ENCODE data around the gene SMAD6. TPM values are rescaled to one million over a fixed set of nuclear protein-coding genes. Genes with fewer than 3 reads are reported as not detected.

Gene SMAD6
- total and polyA plus RNA-seq, 2 donors (not counting 1 experiment from before 2014, with no cell fraction given): 1.2 to 8.9 TPM

DNA sequence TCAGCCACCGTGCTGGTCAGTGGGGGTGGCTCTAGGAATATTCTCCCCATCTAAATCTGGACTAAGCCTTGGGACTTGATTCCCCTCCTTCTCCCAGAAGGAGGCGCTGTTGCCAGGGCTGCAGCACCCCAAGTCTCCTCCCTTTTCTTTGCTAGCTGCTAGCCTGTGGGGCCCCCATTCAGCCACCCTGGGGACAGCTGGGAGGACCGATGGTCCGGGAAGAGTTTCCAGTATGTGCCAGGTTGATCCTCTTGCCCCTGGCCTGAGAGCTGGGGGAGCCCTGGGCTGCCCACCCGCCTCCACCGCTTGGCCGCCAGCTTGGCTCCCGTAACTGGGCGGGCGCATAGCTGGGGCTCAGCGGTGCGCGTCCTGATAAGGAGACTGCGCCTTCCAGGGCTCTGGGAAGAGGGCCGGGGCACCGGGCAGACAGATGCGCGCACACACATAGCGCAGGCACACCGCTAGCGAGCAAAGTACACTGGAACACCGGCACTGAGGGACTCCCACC, 4.2 kb downstream of the SMAD6 start:
- Histone ChIP-seq H3K4me2 (ENCODE audit: extremely low read depth, insufficient read depth, low read length) (peak overlapping the region; percentile 69), H2AFZ (ENCODE audit: low read length) (no peak overlapping the region), H3K27me3 (ENCODE audit: control insufficient read depth, insufficient read depth, low read length) (no peaks in the 10 kb centered on the region), H3K9me3 (ENCODE audit: control insufficient read depth, insufficient read depth, low read depth, low read length) (no peaks in the 10 kb centered on the region), H3K27ac (ENCODE audit: insufficient read depth, low read length) (no peak overlapping the region), H3K79me2 (ENCODE audit: control insufficient read depth, insufficient read depth, low read length) (peaks cover 41% of the 10 kb centered on the region), H4K20me1 (ENCODE audit: control insufficient read depth, extremely low read depth, insufficient read depth, low read length) (no peaks in the 10 kb centered on the region), H3K36me3 (ENCODE audit: control insufficient read depth, insufficient read depth, low read length) (peaks cover 2% of the 10 kb centered on the region), H3K4me1 (ENCODE audit: control insufficient read depth, extremely low read depth, insufficient read depth, low read length) (peaks cover 15% of the 10 kb centered on the region), H3K4me3 (replicated peaks in 1 of 4; ENCODE audit: control extremely low read depth in 1 of 4, insufficient read depth in 1 of 4, low read depth in 3 of 4, low read length in 4 of 4) (peak overlapping the region in 1 of 4 experiments; percentile 65), H3K9ac (ENCODE audit: insufficient read depth, low read length) (no peak overlapping the region)
- peak; percentile 35 to 36 for DNase-seq (ENCODE audit: low read depth in 2 of 2)
- TF ChIP-seq, protein P1, sequence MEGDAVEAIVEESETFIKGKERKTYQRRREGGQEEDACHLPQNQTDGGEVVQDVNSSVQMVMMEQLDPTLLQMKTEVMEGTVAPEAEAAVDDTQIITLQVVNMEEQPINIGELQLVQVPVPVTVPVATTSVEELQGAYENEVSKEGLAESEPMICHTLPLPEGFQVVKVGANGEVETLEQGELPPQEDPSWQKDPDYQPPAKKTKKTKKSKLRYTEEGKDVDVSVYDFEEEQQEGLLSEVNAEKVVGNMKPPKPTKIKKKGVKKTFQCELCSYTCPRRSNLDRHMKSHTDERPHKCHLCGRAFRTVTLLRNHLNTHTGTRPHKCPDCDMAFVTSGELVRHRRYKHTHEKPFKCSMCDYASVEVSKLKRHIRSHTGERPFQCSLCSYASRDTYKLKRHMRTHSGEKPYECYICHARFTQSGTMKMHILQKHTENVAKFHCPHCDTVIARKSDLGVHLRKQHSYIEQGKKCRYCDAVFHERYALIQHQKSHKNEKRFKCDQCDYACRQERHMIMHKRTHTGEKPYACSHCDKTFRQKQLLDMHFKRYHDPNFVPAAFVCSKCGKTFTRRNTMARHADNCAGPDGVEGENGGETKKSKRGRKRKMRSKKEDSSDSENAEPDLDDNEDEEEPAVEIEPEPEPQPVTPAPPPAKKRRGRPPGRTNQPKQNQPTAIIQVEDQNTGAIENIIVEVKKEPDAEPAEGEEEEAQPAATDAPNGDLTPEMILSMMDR (conservative IDR thresholded peaks at IDR 0.05 in 1 of 2, IDR thresholded peaks at IDR 0.05 in 1 of 2; ENCODE audit: low read depth in 1 of 2, low read length in 2 of 2): peak; percentile 51
- no peak for TF ChIP-seq EZH2 (IDR thresholded peaks at IDR 0.05; ENCODE audit: low read length, missing control alignments)

DNA sequence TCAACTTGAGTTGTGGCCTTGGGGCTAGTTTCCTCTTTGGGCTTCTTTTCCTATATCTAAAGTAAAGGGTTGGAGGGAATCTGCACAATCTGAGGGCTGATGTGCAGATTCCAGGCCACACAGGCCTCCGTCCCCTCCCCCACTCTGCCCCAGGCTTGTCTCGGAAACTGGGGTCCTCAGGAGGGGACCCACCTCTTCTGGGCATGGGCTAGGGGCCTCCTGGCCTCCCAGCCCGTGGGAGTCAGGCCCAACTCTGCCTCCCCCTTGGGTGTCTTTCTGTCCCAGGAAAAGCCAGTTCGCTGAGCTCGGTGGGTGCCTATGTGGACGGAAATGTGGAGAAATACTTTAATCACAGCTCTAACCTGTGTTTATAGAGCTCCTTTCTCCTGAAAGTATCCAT, 4.8 kb downstream of the SMAD6 start:
- H3K36me3 ChIP-seq (ENCODE audit: control insufficient read depth, insufficient read depth, low read length): peaks cover 3% of the 10 kb centered on the region
- no peak for TF ChIP-seq EZH2 (IDR thresholded peaks at IDR 0.05; ENCODE audit: low read length, missing control alignments)
- TF ChIP-seq, protein P1 (conservative IDR thresholded peaks at IDR 0.05 in 1 of 2, IDR thresholded peaks at IDR 0.05 in 1 of 2; ENCODE audit: low read depth in 1 of 2, low read length in 2 of 2): no peak
- no peak for DNase-seq (ENCODE audit: low read depth in 2 of 2)
- H3K4me2 ChIP-seq (ENCODE audit: extremely low read depth, insufficient read depth, low read length): peak overlapping the region; percentile 21
- peaks cover 17% of the 10 kb centered on the region for H3K4me1 ChIP-seq (ENCODE audit: control insufficient read depth, extremely low read depth, insufficient read depth, low read length)
- H3K4me3 ChIP-seq (replicated peaks in 1 of 4; ENCODE audit: control extremely low read depth in 1 of 4, insufficient read depth in 1 of 4, low read depth in 3 of 4, low read length in 4 of 4): peak overlapping the region in 2 of 4 experiments; percentile 14 to 38
- H2AFZ ChIP-seq (ENCODE audit: low read length): no peak overlapping the region
- no peaks in the 10 kb centered on the region for H3K9me3 ChIP-seq (ENCODE audit: control insufficient read depth, insufficient read depth, low read depth, low read length)
- peak overlapping the region; percentile 2 for H3K27ac ChIP-seq (ENCODE audit: insufficient read depth, low read length)
- H3K27me3 ChIP-seq (ENCODE audit: control insufficient read depth, insufficient read depth, low read length): no peaks in the 10 kb centered on the region
- no peaks in the 10 kb centered on the region for H4K20me1 ChIP-seq (ENCODE audit: control insufficient read depth, extremely low read depth, insufficient read depth, low read length)
- H3K79me2 ChIP-seq (ENCODE audit: control insufficient read depth, insufficient read depth, low read length): peaks cover 41% of the 10 kb centered on the region
- no peak overlapping the region for H3K9ac ChIP-seq (ENCODE audit: insufficient read depth, low read length)

DNA sequence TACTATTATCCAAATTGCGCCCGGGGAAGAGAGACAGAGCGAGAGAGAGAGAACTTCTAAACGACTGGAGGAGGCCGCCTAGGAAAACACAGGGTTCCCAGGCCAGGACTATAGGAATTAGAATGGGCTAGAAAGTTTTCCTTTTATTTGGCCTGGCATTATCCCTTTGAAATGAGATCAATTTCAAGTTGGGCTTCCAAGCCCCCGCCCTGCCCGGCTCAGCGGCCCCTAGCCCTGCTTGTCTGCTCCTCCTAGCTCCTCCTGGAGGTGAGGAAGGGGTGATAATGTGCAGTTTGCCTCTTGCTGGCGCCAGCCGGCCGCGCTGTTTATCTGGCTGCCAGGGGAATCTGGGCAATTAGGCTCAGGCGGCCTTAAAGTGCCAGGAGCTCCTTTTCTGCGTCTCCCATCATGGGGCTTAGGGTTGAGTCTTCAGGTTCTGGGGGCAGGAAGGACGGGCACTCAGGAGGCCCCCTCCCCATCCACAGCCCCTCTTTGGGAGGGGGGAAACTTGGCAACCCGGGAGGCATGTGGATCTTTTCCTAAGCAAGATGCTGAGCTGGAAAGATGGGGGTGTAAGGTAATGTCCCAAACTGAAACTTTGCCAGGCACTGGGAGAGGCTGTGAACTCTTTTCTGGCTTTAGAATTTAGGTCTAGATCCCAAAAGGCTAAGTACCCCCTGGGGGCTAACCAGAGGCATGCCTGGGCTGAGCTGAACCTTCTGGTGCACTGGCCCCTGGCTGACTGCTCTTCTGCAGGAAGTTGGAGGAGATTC, 5.5 kb downstream of the SMAD6 start:
- Histone ChIP-seq H3K4me3 (replicated peaks in 1 of 4; ENCODE audit: control extremely low read depth in 1 of 4, insufficient read depth in 1 of 4, low read depth in 3 of 4, low read length in 4 of 4) (peak overlapping the region in 2 of 4 experiments; percentile 14 to 38), H3K4me2 (ENCODE audit: extremely low read depth, insufficient read depth, low read length) (peak overlapping the region; percentile 21), H3K27ac (ENCODE audit: insufficient read depth, low read length) (peak overlapping the region; percentile 28), H3K4me1 (ENCODE audit: control insufficient read depth, extremely low read depth, insufficient read depth, low read length) (peaks cover 17% of the 10 kb centered on the region), H2AFZ (ENCODE audit: low read length) (no peak overlapping the region), H3K79me2 (ENCODE audit: control insufficient read depth, insufficient read depth, low read length) (peaks cover 40% of the 10 kb centered on the region), H3K9ac (ENCODE audit: insufficient read depth, low read length) (no peak overlapping the region), H3K27me3 (ENCODE audit: control insufficient read depth, insufficient read depth, low read length) (no peaks in the 10 kb centered on the region), H3K9me3 (ENCODE audit: control insufficient read depth, insufficient read depth, low read depth, low read length) (no peaks in the 10 kb centered on the region), H3K36me3 (ENCODE audit: control insufficient read depth, insufficient read depth, low read length) (peaks cover 3% of the 10 kb centered on the region), H4K20me1 (ENCODE audit: control insufficient read depth, extremely low read depth, insufficient read depth, low read length) (no peaks in the 10 kb centered on the region)
- DNase-seq (ENCODE audit: low read depth in 2 of 2): peak; percentile 61 to 65
- no peak for TF ChIP-seq EZH2 (IDR thresholded peaks at IDR 0.05; ENCODE audit: low read length, missing control alignments)
- TF ChIP-seq, protein P1 (conservative IDR thresholded peaks at IDR 0.05 in 1 of 2, IDR thresholded peaks at IDR 0.05 in 1 of 2; ENCODE audit: low read depth in 1 of 2, low read length in 2 of 2): peak in 1 of 2 donors; percentile 36

All from fibroblast of lung (primary cell).